HS-27A (cell line): Measurements from ENCODE around the gene ATG3.
A peak's percentile ranks its signal among the peaks of the same experiment; 100 is the strongest.
"Not testable (repeated sequence)": the region's sequence is repeated elsewhere in the genome, so short reads cannot be mapped to it uniquely, and the experiment has no call there.

Experiments
- DNase-seq: peaks from one replicate; pipeline ENCODE4 v3.0.0-alpha.2; 2012; ENCODE audit warnings: low read depth, missing footprints

ATG3 gene

DNA sequence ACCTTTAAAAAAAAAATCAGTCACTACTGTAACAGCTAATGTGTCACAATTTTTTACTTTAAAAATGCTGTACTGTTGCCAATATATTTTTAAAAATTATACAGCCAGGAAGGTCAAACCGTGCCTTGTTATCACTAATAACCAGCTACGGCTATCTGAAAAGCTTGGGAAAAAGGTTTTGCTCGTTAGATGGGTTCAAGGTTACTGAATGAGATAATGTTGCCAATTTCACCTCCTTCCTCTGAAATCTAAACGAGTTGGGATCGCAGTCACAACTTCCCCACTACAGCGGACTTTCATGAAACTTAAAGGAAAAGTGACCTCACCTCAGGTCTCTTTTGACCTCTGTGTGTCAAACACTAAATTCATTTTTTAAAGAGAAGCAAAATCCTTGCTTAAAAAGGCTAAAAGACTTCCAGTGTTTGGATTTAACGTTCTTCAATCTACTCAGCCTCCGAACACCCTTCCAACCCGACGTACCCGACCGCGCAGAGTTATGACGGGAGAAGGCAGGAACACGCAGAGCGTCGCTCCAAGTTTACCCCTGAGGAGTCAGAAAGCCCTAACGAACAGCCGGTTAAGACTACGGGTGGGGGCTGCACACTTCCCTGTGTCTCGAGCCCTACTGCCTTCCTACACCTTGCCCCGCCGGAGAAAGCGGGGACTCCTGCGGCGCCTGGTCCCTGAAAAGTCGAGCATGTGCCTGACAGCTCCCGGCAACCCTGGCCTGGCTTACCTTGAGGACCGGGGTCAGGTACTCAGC, 860 bp downstream of the ATG3 start:
- peak; percentile 66 for DNase-seq

DNA sequence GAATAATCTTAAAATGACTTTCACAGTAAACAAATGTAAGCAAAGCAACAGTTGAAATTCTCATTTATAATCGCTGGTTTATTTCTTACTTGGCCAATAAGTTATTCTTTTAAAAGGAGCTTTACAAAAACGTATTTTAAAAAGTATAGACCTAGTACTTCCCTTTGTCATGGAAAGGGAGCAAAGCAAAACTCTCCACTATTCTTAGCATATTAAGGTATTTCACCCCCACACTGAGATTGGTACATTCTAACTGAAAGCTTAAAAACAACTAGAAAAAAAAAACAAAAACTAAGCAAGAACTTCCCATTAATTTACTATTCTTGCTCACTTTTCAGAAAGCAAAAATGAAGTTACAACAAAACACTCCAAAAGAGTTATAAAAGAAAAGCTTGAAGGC, 1.5 kb downstream of the ATG3 start:
- no peak for DNase-seq

DNA sequence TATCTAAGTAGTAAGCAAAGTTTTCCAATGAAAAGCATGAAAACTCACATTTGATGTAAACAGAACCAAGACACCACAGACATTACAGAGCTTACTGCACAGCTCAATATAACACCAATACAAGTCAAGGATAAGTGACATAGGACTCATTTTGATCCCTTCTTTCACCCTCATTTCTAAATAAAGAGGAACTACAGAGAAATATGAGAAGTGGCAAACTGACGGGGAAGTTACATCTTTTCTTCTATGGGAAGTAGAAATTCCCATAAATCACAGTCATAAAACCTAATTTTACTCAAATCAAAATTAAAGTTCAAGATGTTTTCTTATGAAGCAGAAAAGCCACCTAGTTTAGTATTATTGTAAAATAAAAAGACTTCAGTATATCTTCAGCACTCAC, 3.8 kb downstream of the ATG3 start:
- DNase-seq, result no peak

DNA sequence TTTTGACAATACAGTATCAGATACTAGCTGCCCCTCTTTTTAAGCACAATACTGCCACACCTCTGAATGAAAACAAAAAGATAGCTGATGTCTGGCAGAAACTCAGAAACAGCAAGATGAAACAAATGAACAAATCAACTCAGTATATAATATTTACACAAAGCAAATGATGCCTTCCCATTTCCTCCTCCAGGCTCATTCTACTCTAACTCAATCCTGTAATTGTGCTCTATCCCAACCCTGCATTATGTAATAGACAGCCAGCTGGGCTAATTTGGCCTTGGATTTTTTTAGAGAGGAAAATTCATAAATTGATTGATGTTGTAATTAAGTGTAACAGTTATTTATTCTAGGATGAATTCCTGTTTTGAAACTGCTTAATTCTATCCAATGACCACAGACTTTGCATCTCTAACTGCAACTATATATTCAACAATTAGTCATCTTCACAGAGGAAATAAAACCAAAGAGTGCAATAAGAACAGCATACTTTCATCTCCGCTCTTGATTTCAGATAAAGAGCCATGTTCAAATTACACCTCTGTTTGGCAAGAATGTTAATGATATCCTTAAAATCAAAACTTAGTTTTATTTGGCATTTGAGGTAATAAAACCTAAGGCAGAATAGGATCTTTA, 6.1 kb downstream of the ATG3 start:
- no peak for DNase-seq

DNA sequence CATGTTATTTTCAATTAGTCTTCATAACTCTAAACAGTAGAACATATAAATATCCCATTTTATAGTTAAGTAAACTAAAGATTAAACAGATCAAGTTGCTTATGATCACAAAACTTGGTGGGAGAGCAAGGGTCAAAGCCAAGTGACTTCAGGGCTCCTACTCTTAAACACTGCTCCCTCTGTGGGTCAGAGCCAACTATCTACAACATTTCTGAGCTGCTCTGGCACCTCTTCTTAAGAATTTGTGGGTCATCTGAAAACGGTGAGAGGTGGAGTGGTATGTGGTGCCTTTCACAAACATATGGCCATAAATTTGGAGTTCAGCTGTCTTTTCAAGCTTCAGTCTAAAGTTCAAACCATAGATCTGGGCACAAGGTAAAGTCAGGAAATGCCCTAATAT, 10.9 kb downstream of the ATG3 start:
- no peak for DNase-seq

DNA sequence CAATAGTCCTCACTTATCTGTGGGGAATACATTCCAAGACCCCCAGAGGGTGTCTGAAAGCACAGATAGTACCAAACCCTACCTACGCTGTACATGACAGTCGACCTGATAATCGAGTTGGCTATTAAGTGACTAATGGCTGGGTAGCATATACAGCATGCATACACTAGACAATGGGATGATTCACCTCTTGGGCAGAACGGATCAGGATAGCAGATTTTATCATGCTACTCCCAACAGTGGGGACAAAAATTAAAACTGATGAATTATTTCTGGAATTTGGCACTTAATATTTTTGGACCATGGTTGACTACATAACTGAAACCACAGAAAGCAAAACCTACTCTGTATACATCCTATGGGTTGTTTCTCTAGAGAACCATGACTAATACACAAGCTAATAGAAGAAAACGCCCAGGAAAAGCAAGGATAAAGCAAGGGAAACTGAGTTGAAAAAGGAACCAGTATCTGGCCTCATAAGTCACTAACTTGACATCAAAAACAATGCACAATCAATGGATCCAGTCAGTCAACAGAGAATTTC, 15.5 kb downstream of the ATG3 start:
- no peak for DNase-seq

DNA sequence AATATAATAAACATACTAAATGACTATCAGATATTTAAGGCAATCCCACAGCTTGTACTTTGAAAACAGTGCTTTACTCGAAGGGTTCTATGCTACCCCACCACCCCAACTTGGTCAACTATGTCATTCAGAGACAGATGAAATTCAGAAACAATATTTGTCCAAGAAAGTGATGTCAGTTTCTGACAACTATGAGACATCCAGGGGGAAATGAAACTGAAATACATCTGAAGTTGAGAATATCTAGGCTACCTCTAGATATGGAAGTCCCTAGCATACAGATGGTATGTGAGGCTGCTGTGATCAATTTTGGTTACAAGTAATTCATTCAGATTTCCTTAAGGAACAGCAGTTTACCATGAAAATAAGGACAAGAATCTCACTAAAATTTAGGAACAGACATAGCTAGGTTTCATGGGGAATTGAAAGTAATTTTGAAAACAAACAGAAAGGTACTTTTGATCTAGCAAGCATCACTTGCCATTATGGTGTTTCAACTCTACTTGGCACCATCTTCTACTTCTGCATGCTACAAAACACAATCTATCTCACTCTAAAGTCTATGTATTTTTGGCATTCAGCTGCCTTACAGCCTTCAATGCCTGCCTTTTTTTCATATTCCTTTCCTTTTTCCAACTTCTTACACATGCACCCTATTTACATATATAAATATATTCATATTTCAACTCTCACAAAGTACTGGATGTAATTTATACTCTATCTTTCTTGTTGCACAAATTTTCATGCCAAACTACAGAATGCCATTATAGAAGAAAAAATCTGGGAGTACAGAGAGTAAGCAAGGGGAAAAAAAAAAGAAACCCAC, 21.7 kb downstream of the ATG3 start:
- DNase-seq, result no peak

DNA sequence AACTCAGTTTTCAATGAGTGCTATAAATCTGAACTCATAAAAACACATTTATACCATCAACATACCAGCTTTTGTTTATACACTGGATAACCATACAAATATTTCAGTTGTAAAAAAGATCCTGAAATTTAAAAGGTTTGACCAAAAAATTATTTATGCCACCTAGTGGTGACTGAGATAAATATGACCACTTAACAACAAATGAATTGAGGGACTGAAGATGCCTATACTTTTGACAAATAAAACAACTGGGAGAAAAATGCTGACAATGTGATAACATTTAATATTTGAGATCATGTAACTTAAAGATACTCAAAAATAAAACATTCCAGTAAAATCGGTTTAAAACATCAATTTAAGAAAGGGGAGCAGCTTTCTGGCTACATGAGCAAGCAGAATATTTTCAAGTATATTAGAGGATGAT, 30.4 kb downstream of the ATG3 start:
- DNase-seq, result no peak

DNA sequence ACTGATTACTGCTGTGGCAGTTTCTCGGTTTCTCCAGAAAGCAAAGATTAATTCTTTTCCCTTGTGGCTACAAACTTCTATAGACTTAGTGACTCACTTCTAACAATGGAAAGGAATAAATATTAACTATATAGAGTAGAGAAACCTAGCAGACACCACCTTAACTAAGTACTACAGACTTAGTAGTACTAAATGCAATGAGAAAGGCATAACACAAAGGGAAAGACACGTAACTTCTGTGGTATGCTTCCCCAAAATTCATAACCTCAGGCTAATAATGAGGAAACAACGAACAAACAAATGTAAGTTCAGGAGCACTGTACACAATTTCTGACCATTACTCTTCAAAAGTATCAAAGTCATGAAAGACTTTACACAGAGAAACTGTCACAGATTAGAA, 31.2 kb downstream of the ATG3 start:
- DNase-seq, result no peak

DNA sequence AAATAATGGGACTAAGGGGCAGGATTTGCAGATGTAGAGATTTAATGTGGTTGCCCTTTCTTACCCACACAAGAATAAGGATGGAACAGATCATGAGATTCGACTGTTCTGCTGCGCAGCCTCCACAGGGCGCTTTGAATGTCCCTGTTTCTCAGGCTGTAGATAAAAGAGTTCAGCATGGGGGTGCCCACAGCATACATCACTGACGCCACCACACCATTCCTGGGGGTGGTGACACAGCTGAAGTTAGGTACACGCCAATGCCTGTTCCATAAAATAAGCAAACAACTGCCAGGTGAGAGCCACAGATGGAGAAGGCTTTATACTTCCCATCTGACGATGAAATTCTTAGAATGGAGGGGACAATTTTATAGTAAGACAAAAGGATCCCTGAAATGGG, 37.6 kb downstream of the ATG3 start:
- not testable (repeated sequence) for DNase-seq

DNA sequence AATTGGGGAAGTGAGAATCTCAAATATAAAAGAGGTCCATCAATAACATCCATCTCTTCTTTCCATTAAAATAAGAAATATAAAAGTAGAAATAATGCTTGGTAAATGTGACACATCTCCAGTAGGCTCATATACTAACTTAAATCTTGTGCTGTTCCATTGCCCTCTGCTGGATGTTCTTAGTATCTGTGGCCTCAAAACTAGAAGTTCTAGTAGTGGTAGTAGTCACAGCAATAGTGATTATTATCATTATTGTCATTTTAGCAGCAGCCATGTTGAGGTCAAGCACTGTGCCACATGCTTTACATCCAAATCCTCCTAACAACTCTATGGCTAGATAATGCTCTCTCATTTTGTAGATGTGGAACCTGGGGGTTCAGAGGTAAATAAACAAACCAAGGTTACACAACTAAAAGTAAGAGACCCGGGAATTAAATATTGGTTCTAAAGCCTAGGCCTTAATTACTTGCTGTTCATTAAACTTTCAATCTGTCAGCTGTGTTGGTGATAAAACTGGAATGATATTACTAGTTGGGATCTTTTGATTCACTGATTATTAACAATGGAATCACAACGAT, 42.2 kb downstream of the ATG3 start:
- peak; percentile 47 for DNase-seq

DNA sequence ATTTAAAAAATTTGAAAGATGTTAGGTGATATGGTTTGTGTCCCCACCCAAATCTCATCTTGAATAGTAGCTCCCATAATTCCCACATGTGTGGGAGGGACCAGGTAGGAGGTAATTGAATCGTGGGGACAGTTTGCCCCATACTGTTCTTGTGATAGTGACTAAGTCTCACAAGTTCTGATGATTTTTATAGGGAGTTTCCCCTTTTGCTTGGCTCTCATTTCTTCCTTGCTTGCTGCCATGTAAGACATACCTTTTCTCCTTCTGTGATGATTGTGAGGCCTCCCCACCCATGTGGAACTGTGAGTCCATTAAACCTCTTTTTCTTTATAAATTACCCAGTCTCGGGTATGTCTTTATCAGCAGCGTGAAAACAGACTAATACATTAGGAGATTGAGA, 42.8 kb downstream of the ATG3 start:
- not testable (repeated sequence) for DNase-seq

DNA sequence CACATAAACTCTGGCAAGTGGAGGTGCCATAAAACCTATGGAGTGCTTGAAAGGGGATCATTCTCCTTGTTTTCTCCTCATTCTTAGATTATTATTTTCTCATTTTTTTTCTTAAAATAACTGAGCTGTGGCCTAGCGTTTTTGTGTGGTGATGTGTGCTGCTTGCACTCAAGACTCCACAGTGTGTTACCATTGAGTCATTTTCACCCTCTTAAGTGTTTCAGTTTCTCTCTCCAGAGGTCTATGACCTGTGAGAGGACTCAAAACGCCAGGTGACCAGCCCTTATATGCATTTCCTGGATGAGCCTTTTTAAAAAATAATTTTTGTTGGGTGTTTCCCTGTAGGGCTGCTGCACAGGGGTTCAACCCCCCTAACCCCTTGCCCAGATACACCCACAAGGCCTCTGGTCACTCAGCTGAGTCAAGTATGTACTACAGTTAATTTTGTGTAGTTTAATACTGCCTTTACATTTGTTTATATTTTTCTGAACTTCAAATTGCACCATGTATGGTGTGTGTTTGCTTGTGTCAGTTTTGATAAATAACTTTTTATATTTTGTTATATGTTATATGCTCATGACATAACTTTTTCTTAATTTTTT, 47.1 kb downstream of the ATG3 start:
- no peak for DNase-seq

DNA sequence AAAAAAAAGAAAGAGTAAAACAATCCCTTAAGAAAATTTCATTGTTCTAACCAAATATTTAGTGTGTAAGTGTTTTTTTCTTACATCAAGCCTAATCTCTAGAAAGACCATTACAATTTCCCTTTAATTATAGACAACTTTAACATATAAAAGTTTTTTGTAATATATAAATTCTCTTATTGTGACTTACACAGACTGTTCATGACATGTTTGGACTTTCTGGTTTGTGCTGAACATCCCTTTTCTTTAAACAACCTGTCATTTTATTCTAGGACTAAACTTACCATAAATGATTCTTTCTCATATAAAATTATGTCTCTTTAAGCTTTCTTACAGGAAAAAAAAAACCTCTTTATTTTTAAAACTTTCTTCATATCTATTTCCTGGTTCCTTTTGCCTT, 49.4 kb downstream of the ATG3 start:
- DNase-seq, result no peak

DNA sequence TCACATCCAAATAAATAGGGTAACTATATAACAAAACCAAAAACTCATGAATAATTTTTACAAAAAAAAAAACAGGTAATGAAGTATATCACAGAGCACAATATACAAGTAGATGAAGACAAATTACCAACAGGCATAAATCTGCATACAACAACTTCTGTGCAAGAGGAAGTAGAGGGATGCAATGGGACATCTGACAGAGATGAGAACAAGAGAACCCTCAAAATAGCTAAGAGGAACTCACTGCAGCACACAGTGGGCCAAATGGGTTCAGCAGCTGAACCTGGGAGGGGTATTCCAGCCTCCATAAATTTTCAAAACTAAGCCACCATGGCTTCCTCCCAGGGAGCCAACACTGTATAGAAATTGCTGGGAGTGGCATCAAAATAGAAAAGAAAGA, 52.9 kb downstream of the ATG3 start:
- no peak for DNase-seq

DNA sequence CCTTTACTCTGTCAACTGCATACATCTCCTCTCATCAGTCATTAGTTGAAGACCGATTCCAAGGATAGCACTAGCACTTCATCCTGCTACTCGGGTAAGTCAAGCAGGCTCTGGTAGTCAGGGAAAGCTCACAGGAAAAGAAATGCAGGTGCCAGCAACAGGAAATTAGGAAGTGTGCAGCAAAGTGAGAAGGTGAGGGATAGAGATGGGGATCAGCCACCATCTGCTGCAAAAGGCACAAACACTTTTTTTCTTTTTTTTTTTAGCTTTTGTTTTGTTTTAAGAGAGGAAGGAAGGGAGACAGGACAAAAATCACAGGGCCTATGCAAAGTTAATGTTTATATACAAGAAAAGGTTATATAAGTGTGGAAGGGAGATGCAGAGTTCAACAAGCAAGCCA, 53.5 kb downstream of the ATG3 start:
- no peak for DNase-seq

DNA sequence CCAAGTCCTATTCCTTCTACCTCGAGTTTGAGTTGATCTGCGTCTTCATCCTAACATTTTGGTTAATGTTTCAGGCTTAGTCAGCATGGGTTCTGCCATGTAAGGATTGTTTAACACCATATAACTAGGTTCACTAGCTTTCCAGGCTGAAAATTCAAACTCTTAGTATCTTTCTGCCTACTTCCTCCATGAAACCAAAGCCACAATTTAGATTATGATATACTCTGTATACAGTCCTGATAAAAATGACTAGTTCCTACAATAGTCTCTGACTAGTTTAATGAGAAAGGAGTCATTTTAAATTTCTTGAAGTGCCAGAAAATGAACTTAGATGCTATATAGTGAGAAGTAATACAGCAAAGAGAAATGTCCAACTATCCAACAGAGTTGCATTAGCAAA, 55.9 kb downstream of the ATG3 start:
- DNase-seq, result no peak

DNA sequence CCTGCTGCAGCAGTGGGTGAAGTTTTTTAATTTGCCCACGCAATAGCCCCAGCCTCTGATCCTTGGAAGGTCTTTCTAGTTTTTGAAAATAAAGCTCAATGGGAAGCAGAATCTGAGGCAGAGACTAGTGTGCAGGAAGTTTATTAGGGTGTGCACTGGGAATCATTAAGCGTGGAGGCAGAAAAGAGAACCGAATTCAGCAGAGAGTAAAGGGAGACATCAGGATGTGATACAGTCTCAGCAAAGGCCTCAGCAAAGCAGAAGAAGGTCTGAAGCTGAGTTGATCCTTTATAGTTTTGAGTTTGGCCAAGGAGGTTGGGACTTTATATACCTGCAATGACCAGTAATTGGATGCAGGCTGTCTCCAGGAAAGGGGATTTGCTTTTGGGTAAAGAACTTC, 57.6 kb downstream of the ATG3 start:
- no peak for DNase-seq

DNA sequence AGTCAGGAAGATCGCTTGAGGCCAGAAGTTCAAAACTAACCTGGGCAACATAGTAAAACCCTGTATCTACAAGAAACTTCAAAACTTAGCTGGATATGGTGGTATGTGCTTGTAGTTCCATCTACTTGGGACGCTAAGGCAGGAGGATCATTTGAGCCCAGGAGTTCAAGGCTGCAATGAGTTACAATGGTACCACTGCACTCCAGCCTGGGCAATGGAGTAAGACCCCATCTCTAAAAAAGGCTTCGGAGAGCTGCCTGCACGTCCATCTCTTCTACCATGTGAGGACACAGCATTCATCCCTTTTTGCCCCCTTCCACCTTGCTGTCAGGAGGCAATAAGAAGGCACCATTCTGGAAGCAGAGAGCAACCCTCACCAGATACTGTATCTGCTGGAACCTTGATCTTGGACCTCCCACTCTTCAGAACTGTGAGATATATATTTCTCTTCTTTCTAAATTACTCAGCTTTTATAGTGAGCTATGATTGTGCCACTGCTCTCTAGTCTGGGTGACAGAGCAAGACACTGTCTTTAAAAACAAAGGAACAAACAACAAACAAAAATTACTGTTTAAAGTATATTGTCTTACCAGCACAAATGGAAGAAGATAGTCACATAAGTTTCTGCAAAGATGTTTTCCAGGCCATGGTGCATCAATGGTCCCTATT, 58.3 kb downstream of the ATG3 start:
- DNase-seq, result no peak

DNA sequence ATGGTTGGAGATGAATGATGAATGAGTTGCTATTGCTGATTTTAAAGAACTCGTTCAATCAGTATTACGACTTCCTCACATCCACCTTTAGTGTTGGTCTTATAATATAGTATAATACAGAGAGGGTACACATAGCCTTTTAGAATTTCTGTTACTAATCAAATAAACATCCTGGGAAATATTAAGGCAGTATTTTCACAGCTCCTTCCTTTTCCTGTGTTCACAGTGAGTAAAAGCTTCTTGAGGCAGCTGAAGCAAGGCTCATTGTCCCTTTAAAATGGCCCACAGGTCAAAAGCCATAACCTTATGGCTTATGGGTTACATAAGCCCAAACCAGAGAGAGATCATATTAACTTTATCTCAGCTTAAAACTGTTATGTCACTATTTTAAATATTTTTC, 61.1 kb downstream of the ATG3 start:
- no peak for DNase-seq

DNA sequence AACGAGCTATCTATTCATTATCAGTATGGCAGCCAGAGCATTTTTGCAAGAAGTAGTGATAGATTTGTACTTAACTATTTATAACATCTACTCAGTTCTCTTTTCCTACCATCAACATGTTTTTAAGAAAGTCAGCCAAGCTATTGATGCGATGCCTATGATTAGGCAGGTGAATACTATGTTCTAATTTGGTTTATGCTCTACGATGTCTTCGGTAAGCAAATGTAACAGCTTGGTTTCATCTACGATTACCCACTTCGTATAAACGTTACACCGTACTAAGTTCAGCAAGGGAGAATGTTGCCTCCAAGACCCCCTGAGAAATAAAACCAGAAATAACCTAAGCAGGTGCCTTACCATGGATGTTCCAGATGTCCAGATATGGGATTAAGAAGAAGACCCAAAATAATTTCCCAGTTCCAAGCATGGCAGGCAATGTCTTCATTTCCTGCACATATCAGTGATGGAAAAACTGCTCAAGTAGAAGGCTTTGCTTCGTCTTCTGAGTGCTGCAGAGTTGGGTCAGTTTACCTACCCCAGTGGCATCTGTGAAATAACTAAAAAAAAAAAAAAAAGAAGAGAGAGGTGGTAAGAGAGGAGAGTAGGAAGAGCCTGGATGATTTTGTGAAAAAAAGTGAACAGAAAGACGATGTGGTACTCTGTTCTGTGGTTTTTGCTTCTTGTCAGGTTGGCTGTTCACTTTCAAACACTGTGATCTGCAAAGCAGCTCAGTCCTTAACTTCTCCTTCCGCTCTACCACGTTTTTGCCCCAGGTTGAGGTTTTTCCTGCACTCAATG, 62.6 kb downstream of the ATG3 start, which contains the start of gene BTLA:
BTLA (minus strand) TSS at position 559 of the 798 bp plus-strand sequence; CDS start at position 445, 114 bp downstream.
- DNase-seq, result no peak
